Measurements from ENCODE around the gene SLC18A3. TPM values are rescaled to one million over a fixed set of nuclear protein-coding genes. Genes with fewer than 3 reads are reported as not detected.

SLC18A3 gene
- total RNA-seq, 1 donor from 2014 or later: 1.6 TPM

DNA sequence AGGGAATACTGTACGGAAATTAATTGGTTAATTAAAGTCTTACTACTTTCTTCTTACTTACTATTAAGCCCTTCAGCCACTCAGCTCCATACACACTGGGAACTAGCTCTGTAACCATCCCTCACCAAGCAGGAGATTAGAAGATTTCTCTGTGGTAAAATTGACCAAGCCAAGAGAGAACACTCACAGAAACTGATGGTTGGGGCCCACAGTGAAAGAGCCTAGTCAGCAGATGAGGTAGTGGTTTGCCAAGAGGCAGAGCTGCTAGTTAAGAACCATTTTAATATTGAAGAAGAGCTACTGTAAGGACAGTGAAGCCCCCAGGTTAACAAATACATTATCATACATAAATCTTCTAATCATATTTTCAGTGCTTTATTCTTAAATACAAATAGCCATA is 47.5 kb downstream of the SLC18A3 start:
- Mint-ChIP-seq H3K4me3 (no peak overlapping the region), H3K27ac (no peak overlapping the region), H3K36me3 (no peaks in the 10 kb centered on the region), H3K9me3 (peaks cover 8% of the 10 kb centered on the region), H3K27me3 (peaks cover 30% of the 10 kb centered on the region), H3K4me1 (ENCODE audit: unreplicated experiment) (no peaks in the 10 kb centered on the region)
- no peak for DNase-seq (ENCODE audit: extremely low spot score, unreplicated experiment)
- TF ChIP-seq, protein P1, sequence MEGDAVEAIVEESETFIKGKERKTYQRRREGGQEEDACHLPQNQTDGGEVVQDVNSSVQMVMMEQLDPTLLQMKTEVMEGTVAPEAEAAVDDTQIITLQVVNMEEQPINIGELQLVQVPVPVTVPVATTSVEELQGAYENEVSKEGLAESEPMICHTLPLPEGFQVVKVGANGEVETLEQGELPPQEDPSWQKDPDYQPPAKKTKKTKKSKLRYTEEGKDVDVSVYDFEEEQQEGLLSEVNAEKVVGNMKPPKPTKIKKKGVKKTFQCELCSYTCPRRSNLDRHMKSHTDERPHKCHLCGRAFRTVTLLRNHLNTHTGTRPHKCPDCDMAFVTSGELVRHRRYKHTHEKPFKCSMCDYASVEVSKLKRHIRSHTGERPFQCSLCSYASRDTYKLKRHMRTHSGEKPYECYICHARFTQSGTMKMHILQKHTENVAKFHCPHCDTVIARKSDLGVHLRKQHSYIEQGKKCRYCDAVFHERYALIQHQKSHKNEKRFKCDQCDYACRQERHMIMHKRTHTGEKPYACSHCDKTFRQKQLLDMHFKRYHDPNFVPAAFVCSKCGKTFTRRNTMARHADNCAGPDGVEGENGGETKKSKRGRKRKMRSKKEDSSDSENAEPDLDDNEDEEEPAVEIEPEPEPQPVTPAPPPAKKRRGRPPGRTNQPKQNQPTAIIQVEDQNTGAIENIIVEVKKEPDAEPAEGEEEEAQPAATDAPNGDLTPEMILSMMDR (conservative IDR thresholded peaks at IDR 0.05): no peak

DNA sequence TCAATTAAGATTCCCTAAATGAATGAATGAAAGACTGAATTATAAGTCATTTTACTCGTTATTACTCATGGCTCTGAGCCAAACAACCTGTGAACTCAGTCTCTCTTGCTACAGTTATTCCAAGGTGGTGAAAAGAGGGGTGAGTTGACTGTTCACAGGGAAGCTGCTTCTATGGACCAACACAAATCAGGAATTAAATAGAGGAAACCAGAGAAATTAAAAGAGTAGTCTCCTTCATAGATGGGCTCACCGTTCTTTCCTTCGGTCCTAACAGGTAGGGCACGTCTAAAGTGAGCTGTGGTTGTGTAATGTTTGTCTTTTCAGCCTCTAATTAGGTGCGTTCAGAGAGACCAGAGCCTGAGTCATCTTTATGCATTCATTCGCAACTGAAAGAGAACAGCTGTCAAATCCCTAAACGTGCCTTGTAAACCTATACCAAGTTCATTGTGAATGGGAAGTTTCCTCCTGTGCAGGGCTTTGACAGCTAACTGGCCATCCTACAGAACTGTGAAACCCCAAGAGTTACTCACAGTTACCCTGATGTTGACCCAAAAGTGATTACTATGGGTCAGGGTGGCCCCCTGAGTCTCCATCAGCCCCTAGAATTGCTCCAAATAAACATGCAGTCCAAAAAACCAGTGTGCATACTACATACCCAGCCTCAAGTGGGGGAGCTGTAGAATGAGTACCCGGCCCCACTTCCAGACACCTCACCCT is 51.2 kb downstream of the SLC18A3 start:
- H3K36me3 Mint-ChIP-seq: no peaks in the 10 kb centered on the region
- TF ChIP-seq, protein P1 (conservative IDR thresholded peaks at IDR 0.05): no peak

More for the DNA sequence above, 51.2 kb downstream of the SLC18A3 start:
- Mint-ChIP-seq H3K27me3 (peaks cover 41% of the 10 kb centered on the region), H3K4me1 (ENCODE audit: unreplicated experiment) (peaks cover 7% of the 10 kb centered on the region), H3K9me3 (peaks cover 8% of the 10 kb centered on the region), H3K4me3 (no peak overlapping the region), H3K27ac (no peak overlapping the region)
- DNase-seq (ENCODE audit: extremely low spot score, unreplicated experiment): no peak

Other genes starting within 250 kb of the SLC18A3 start
- 0.21 and 0.22 TPM in 2 replicates for gene DRGX, start 214.2 kb upstream of the SLC18A3 start, total RNA-seq (ENCODE audit: low replicate concordance)
- 28.5 and 36.9 TPM in 2 replicates for gene ERCC6, start 71.2 kb upstream of the SLC18A3 start, total RNA-seq (ENCODE audit: low replicate concordance)
- gene CHAT, start 3.7 kb downstream of the SLC18A3 start, total RNA-seq (ENCODE audit: low replicate concordance): 0.34 and 0.62 TPM in 2 replicates
- not detected in 2 replicates for gene C10orf53, start 69.3 kb downstream of the SLC18A3 start, total RNA-seq (ENCODE audit: low replicate concordance)
- gene OGDHL, start 152.0 kb downstream of the SLC18A3 start, total RNA-seq (ENCODE audit: low replicate concordance): 12.3 and 15.6 TPM in 2 replicates